Measurements from ENCODE around the gene SDK1. TPM values are rescaled to one million over a fixed set of nuclear protein-coding genes. Genes with fewer than 3 reads are reported as not detected.

SDK1 gene
- total and polyA plus RNA-seq, 2 of the 8 experiments (the other 6 are each of a cell fraction or from before 2014, with no cell fraction given), result 3.3 to 7.2 TPM

DNA sequence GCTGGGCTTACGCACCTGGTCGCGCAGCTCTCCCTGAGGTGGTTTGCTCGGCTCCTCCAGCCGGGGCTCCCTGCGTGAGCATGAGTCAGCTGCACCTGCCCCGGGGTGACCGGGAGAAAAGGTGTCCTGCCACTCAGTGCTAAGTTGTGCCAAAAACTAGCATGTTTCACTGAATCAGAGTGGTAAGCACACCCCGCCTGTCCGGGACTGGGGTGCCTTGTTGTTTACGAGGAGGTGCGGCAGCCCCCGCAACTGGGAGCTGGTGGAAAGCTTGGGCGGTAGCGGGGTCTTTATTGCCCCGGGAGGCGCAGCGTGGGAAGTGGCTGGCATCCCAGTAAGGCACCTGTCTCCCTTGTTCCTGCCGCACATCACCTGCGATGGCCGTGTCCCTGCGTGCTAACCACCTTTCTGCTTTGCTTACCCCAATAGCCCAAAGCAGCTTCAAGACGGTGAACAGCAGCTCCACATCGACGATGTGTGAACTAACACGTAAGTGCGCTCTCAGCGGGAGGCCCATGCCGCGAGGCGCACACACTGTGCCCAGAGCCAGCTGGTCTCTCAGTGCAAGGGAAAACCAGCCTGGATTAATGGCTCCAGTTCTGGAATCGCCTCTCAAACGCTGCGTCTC, 874.4 kb downstream of the SDK1 start:
- Histone ChIP-seq H2AFZ (ENCODE audit: low read length) (no peak overlapping the region), H3K18ac (ENCODE audit: extremely low read depth, low read length) (no peak overlapping the region), H2BK5ac (ENCODE audit: low read depth, low read length) (no peak overlapping the region), H3K27ac (ENCODE audit: low read depth, low read length) (no peak overlapping the region), H3K36me3 (ENCODE audit: control insufficient read depth in 2 of 4, insufficient read depth in 4 of 4, low read length in 3 of 4) (no peaks in the 10 kb centered on the region), H3K79me1 (ENCODE audit: low read depth, low read length) (no peaks in the 10 kb centered on the region), H3K4ac (replicated peaks; ENCODE audit: insufficient read length, low read depth, low read length) (no peak overlapping the region), H3K4me2 (ENCODE audit: insufficient read depth in 1 of 2, low read depth in 2 of 2, low read length in 2 of 2) (no peak overlapping the region), H4K5ac (ENCODE audit: insufficient read length, low read depth, low read length) (no peak overlapping the region), H3K4me3 (ENCODE audit: extremely low read depth in 1 of 4, insufficient read depth in 2 of 4, low read depth in 3 of 4, low read length in 4 of 4) (no peak overlapping the region), H4K8ac (ENCODE audit: extremely low read depth, insufficient read depth, low read length) (peak overlapping the region; percentile 73; the same call in 1 of the 2 replicates), H3K4me1 (replicated peaks in 1 of 4; ENCODE audit: control insufficient read depth in 3 of 4, insufficient read depth in 4 of 4, low read length in 3 of 4) (no peaks in the 10 kb centered on the region), H2BK12ac (ENCODE audit: low read depth, low read length) (no peak overlapping the region), H3K9ac (replicated peaks in 1 of 4; ENCODE audit: extremely low read depth in 1 of 4, low read depth in 3 of 4, low read length in 3 of 4) (no peak overlapping the region), H3K14ac (ENCODE audit: insufficient read length) (no peak overlapping the region), H2BK15ac (ENCODE audit: low read length) (0 out of 2 replicates have a peak overlapping the region, but pooled peaks have one; percentile 72), H3K79me2 (ENCODE audit: control insufficient read depth in 1 of 2, insufficient read depth in 2 of 2, low read length in 2 of 2) (no peaks in the 10 kb centered on the region), H2BK120ac (replicated peaks; ENCODE audit: low read depth, low read length) (no peak overlapping the region), H4K91ac (replicated peaks; ENCODE audit: insufficient read length, low read length) (no peak overlapping the region), H2BK20ac (ENCODE audit: low read length) (no peak overlapping the region), H3K23ac (ENCODE audit: insufficient read length) (no peak overlapping the region), H3K9me3 (ENCODE audit: insufficient read depth in 2 of 2, low read depth in 1 of 2, low read length in 1 of 2) (peaks cover 9 to 14% of the 10 kb centered on the region in 2 experiments; a peak in 3 of 4 replicates), H3K23me2 (ENCODE audit: low read depth, low read length) (no peaks in the 10 kb centered on the region), H4K20me1 (replicated peaks in 1 of 2; ENCODE audit: control insufficient read depth in 1 of 2, insufficient read depth in 2 of 2, low read length in 2 of 2) (no peaks in the 10 kb centered on the region), H2AK5ac (ENCODE audit: low read depth, low read length) (no peak overlapping the region), H3K56ac (replicated peaks; ENCODE audit: insufficient read length, low read depth, low read length) (no peak overlapping the region), H3K27me3 (replicated peaks in 1 of 4; ENCODE audit: control insufficient read depth in 3 of 4, extremely low read depth in 1 of 4, insufficient read depth in 3 of 4, low read length in 3 of 4) (no peaks in the 10 kb centered on the region)
- 93% methylated on average over 34 of the region's 34 CpGs; no CpG with 5 or more reads in 1 of the 2 experiments for WGBS, 2 experiments (ENCODE audit: extremely low coverage in 1 of 2, insufficient coverage in 1 of 2, insufficient read length in 1 of 2, insufficient replicate concordance in 2 of 2, low coverage in 1 of 2, low lambda C conversion rate in 2 of 2, missing lambda C conversion rate in 1 of 2)
- DNase-seq (ENCODE audit: low read depth in 1 of 2, low spot score in 2 of 2) (no peak), FAIRE-seq (no peak)
- ChIA-PET CTCF (ENCODE audit: partially characterized antibody) (interaction anchor here (1.2 to 1.4 kb wide), 2 partner anchors 15 to 73 kb away, joined by 3 to 4 read pairs; no protein-coding TSS in a partner anchor), POLR2A (ENCODE audit: partially characterized antibody) (no interaction called here)
- TF ChIP-seq CREB1 (IDR thresholded peaks at IDR 0.05) (no peak), POLR2A (IDR thresholded peaks at IDR 0.05; ENCODE audit: control extremely low read depth in 1 of 2, low read depth in 2 of 2, low read length in 2 of 2) (no peak), HDAC2 (IDR thresholded peaks at IDR 0.05; ENCODE audit: borderline replicate concordance in 1 of 2, low read depth in 2 of 2, low read length in 2 of 2) (no peak), RFX5 (IDR thresholded peaks at IDR 0.05; ENCODE audit: borderline replicate concordance, low read depth, low read length) (no peak), MAFK (IDR thresholded peaks at IDR 0.05; ENCODE audit: low read depth, low read length) (no peak), JUN (IDR thresholded peaks at IDR 0.05; ENCODE audit: low read depth, low read length) (no peak), YY1 (IDR thresholded peaks at IDR 0.05; ENCODE audit: low read depth, low read length) (no peak), TBP (IDR thresholded peaks at IDR 0.05; ENCODE audit: low read depth, low read length) (no peak), SIX5 (IDR thresholded peaks at IDR 0.05; ENCODE audit: low read depth, low read length) (no peak), GTF2F1 (IDR thresholded peaks at IDR 0.05; ENCODE audit: borderline replicate concordance, low read depth, low read length) (no peak), JUND (IDR thresholded peaks at IDR 0.05; ENCODE audit: low read length) (no peak), GABPA (IDR thresholded peaks at IDR 0.05; ENCODE audit: borderline replicate concordance, insufficient read depth, low read length) (no peak), KDM4A (IDR thresholded peaks at IDR 0.05; ENCODE audit: low read depth, low read length, severe bottlenecking) (no peak), ASH2L (IDR thresholded peaks at IDR 0.05; ENCODE audit: low read length) (no peak)
